HepG2 (cell line): ENCODE measurements around the gene TXN2. TPM values are rescaled to one million over a fixed set of nuclear protein-coding genes. Genes with fewer than 3 reads are reported as not detected.

Source experiments
- ATAC-seq: fragments of 200-7000 bp; cut with Tn5 transposase; 3 replicates; pipeline ENCODE4 v1.9.1; 2020; ENCODE audit warnings: mild to moderate bottlenecking, moderate library complexity
- BruUV-seq: library from RNA; stranded (reverse); fragments of 400-500 nt; replicated peaks from 2 replicates; lab custom pipeline; 2021; lab: Mats Ljungman, UMichigan
- CTCF ChIA-PET: fragments of 300-600 bp; formaldehyde crosslinking; extraction: SDS; loops from one replicate; lab custom pipeline; 2021; ENCODE audit warnings: low total read pairs, inconsistent platforms, low intra/inter-chr PET ratio; lab: Yijun Ruan, JAX
- POLR2A ChIA-PET: fragments of 350-600 bp; sonication (Branson Sonifier 250); formaldehyde crosslinking; loops from one replicate; lab custom pipeline; 2020; ENCODE audit warnings: antibody characterized with exemption, inconsistent platforms; lab: Yijun Ruan, JAX
- DNase-seq: peaks from one replicate; pipeline ENCODE4 v3.0.0-alpha.2; 2015; ENCODE audit warnings: low spot score
- FAIRE-seq: peaks from 3 replicates; lab custom pipeline; 2011; peaks lifted over from hg19 to GRCh38; lab: Jason Lieb, UNC
- H2AFZ ChIP-seq: one replicate; pipeline ENCODE4 v1.6.1; 2011; ENCODE audit warnings: low read length, inconsistent platforms
- H3K27ac ChIP-seq: fragments of 300-600 bp; 3 replicates; pipeline ENCODE4 v1.8.0; 2011; ENCODE audit warnings: mixed run types, mild to moderate bottlenecking, mixed read lengths, low read length, inconsistent platforms; ENCODE audit not compliant: insufficient read depth; ENCODE audit errors: extremely low read length
- H3K27me3 ChIP-seq, 2 experiments: fragments of 200-600 bp in 1 of 2; 2 replicates in 1 of 2; 3 replicates in 1 of 2; pipeline versions ENCODE4 v1.6.0 to v1.8.0; 2011; ENCODE audit warnings: low read length in 2 of 2, mild to moderate bottlenecking in 2 of 2, moderate library complexity in 2 of 2, inconsistent platforms in 1 of 2; ENCODE audit not compliant: insufficient read depth in 2 of 2, control insufficient read depth in 1 of 2
- H3K36me3 ChIP-seq, 2 experiments: fragments of 200-600 bp in 1 of 2; replicated peaks in 1 of 2; 2 replicates in 1 of 2; 3 replicates in 1 of 2; pipeline versions ENCODE4 v1.5.1 to v1.8.0; 2011; ENCODE audit warnings: low read length in 2 of 2, inconsistent platforms in 1 of 2; ENCODE audit not compliant: insufficient read depth in 2 of 2, control insufficient read depth in 1 of 2
- H3K4me1 ChIP-seq: 2 replicates; pipeline ENCODE4 v1.5.1; 2012; ENCODE audit warnings: low read length, inconsistent platforms; ENCODE audit not compliant: insufficient read depth
- H3K4me2 ChIP-seq: 2 replicates; pipeline ENCODE4 v1.6.0; 2011; ENCODE audit warnings: low read depth, low read length, inconsistent platforms
- H3K4me3 ChIP-seq, 3 experiments: fragments of 200-600 bp in 1 of 3; sonication (generic), shearing (Covaris generic) in 1 of 3; replicated peaks in 1 of 3; 2 replicates each; pipeline ENCODE4 v1.5.1; 2011 to 2016; ENCODE audit warnings: low read length in 3 of 3, inconsistent platforms in 2 of 3, low read depth in 2 of 3, mild to moderate bottlenecking in 2 of 3, control low read depth in 1 of 3, mixed read lengths in 1 of 3; ENCODE audit not compliant: insufficient read depth in 1 of 3
- H3K79me2 ChIP-seq: one replicate; pipeline ENCODE4 v1.6.1; 2011; ENCODE audit warnings: low read length, inconsistent platforms; ENCODE audit not compliant: insufficient read depth
- H3K9ac ChIP-seq: 2 replicates; pipeline ENCODE4 v1.6.0; 2011; ENCODE audit warnings: mild to moderate bottlenecking, low read depth, low read length, inconsistent platforms; ENCODE audit not compliant: insufficient read depth
- H3K9me3 ChIP-seq: 2 replicates; pipeline ENCODE4 v1.5.1; 2012; ENCODE audit warnings: mild to moderate bottlenecking, low read length
- H4K20me1 ChIP-seq: 2 replicates; pipeline ENCODE4 v1.6.0; 2011; ENCODE audit warnings: inconsistent platforms, mild to moderate bottlenecking, low read length, moderate library complexity; ENCODE audit not compliant: insufficient read depth
- CREB1 ChIP-seq, 2 experiments: fragments of 450-650 bp in 1 of 2; IDR thresholded peaks; 2 replicates each; pipeline ENCODE4 v1.6.1; 2016 to 2017; ENCODE audit warnings: control low read depth in 1 of 2, mild to moderate bottlenecking in 1 of 2, missing compliant biosample characterization in 1 of 2, missing genetic modification characterization in 1 of 2
- DR1 ChIP-seq: sonication (generic); formaldehyde crosslinking; IDR thresholded peaks from 2 replicates; pipeline ENCODE4 v1.8.0; 2021; ENCODE audit warnings: mild to moderate bottlenecking, missing genetic modification reagents, inconsistent platforms
- FOSL2 ChIP-seq: sonication (generic); formaldehyde crosslinking; IDR thresholded peaks from 2 replicates; pipeline ENCODE4 v1.4.0; 2020; ENCODE audit warnings: missing genetic modification reagents
- JUN ChIP-seq: sonication (generic); formaldehyde crosslinking; IDR thresholded peaks from 2 replicates; pipeline ENCODE4 v1.4.0; 2020; ENCODE audit warnings: mild to moderate bottlenecking, missing genetic modification reagents
- KMT2B ChIP-seq: IDR thresholded peaks from 2 replicates; pipeline ENCODE4 v1.6.1; 2016; ENCODE audit warnings: missing genetic modification reagents, missing compliant biosample characterization
- LCORL ChIP-seq, 2 experiments: fragments of 450-650 bp in 1 of 2; sonication (generic) in 1 of 2; formaldehyde crosslinking in 1 of 2; IDR thresholded peaks; 2 replicates each; pipeline versions ENCODE4 v1.5.0 to v1.6.1; 2017 to 2020; ENCODE audit warnings: antibody characterized with exemption in 1 of 2, missing genetic modification reagents in 1 of 2
- PATZ1 ChIP-seq: sonication (generic); formaldehyde crosslinking; IDR thresholded peaks from 2 replicates; pipeline ENCODE4 v1.4.0; 2020; ENCODE audit warnings: missing genetic modification reagents
- PHF5A ChIP-seq: IDR thresholded peaks from one replicate; pipeline ENCODE4 v1.6.1; 2018; ENCODE audit warnings: low read depth, missing genetic modification reagents; ENCODE audit not compliant: unreplicated experiment
- RCOR2 ChIP-seq: IDR thresholded peaks from 2 replicates; pipeline ENCODE4 v1.6.1; 2016; ENCODE audit warnings: missing biosample characterization, missing genetic modification reagents
- SKI ChIP-seq: fragments of 450-650 bp; IDR thresholded peaks from one replicate; pipeline ENCODE4 v1.6.1; 2018; ENCODE audit warnings: mild to moderate bottlenecking; ENCODE audit not compliant: partially characterized antibody
- TFAP4 ChIP-seq: sonication (generic); IDR thresholded peaks from 2 replicates; pipeline ENCODE4 v1.6.1; 2016; ENCODE audit warnings: low read depth, borderline replicate concordance
- ZNF10 ChIP-seq: sonication (generic); formaldehyde crosslinking; IDR thresholded peaks from 2 replicates; pipeline ENCODE4 v1.4.0; 2020; ENCODE audit warnings: mild to moderate bottlenecking, low read depth, missing genetic modification reagents, borderline replicate concordance
- ZNF678 ChIP-seq: sonication (generic); formaldehyde crosslinking; IDR thresholded peaks from 2 replicates; pipeline ENCODE4 v1.4.0; 2020; ENCODE audit warnings: mild to moderate bottlenecking, missing genetic modification reagents
- ZNF687 ChIP-seq: sonication (generic); formaldehyde crosslinking; IDR thresholded peaks from 2 replicates; pipeline ENCODE4 v1.5.1; 2020; ENCODE audit warnings: mild to moderate bottlenecking, missing genetic modification reagents, moderate library complexity
- WGBS: methylation state at CpG from one replicate; pipeline ENCODE4 v1.1.6; 2017; ENCODE audit warnings: low lambda C conversion rate; 5-methylcytosine and 5-hydroxymethylcytosine counted together
- in situ Hi-C: cut with HindIII; loops from 2 replicates; pipeline ENCODE4 v1.10.0; 2017; ENCODE audit warnings: low pct_unique_long_range_greater_than_20kb; ENCODE audit not compliant: extremely low pct_ligation_motif_present
- intact Hi-C: fragments of 100-400 bp; cut with micrococcal nuclease; formaldehyde crosslinking; loops from one replicate; pipeline ENCODE4 v1.10.0; 2022; ENCODE audit not compliant: unreplicated experiment
- polyA plus RNA-seq, 8 experiments: library from polyadenylated mRNA; depleted of rRNA in 3 of 8; stranded (reverse) in 7 of 8; unstranded in 1 of 8; fragments of >200 nt; fragmentation: Illumina TruSeq in 4 of 8; extraction: Trizol in 4 of 8; gene quantifications; 2 replicates each; pipeline versions ENCODE4 v1.2.1 to v1.2.3, GENCODE V29; 2011 to 2016; ENCODE audit warnings: low read depth in 4 of 8, missing spikeins in 1 of 8, mixed read lengths in 1 of 8; ENCODE audit not compliant: insufficient read depth in 1 of 8
- total RNA-seq, 5 experiments: library from RNA; depleted of rRNA; stranded (reverse); fragments of >200 nt; fragmentation: Illumina TruSeq; extraction: Trizol; gene quantifications; 2 replicates each; pipeline ENCODE4 v1.2.3, GENCODE V29; 2016; ENCODE audit warnings: low read depth in 1 of 5

Gene TXN2
- total and polyA plus RNA-seq, 2 of the 13 experiments (the other 11 are each of a cell fraction or from before 2014, with no cell fraction given), result 41.4 to 109 TPM

GRCh38 chr22:36439481-36440271, 41.8 kb downstream of the TXN2 start:
- in situ Hi-C loops (no loop called here), intact Hi-C loops (no loop called here)
- Histone ChIP-seq H3K9me3 (no peaks in the 10 kb centered on the region), H3K36me3 (no peaks in the 10 kb centered on the region), H2AFZ (no peak overlapping the region), H3K4me3 (peak overlapping the region in 1 of 3 experiments; percentile 25; a peak in 2 of 6 replicates), H3K4me1 (peaks cover 83% of the 10 kb centered on the region), H3K4me2 (peak overlapping the region; percentile 68), H3K27ac (peak overlapping the region; percentile 34), H4K20me1 (no peaks in the 10 kb centered on the region), H3K79me2 (no peaks in the 10 kb centered on the region), H3K27me3 (no peaks in the 10 kb centered on the region; a peak in 1 of 5 replicates), H3K9ac (peak overlapping the region; percentile 37)
- CTCF ChIA-PET, result no interaction called here
- ATAC-seq, result peak; percentile 45
- no peak for FAIRE-seq
- WGBS, result 52% methylated on average over 6 of the region's 6 CpGs
- BruUV-seq, result no TSS peak
- peak; percentile 53 for DNase-seq
- POLR2A ChIA-PET, result interaction anchor here (0.8 to 3.4 kb wide), 7 partner anchors 17 to 97 kb away, joined by 3 to 14 read pairs (median 4); partner anchors contain the start of gene MYH9
- TF ChIP-seq RCOR2 (CRISPR knock-in tag) (0 out of 2 replicates have a peak, but pooled peaks have one; percentile 13), DR1 (CRISPR knock-in tag) (no peak), PHF5A (CRISPR knock-in tag) (no peak), SKI (peak; percentile 28), CREB1 (IDR thresholded peaks at IDR 0.05) (no peak), CREB1 (CRISPR knock-in tag; IDR thresholded peaks at IDR 0.05) (no peak), FOSL2 (peak; percentile 95), KMT2B (CRISPR knock-in tag) (no peak), ZNF10 (CRISPR knock-in tag) (no peak), TFAP4 (peak; percentile 98), JUN (CRISPR knock-in tag) (peak; percentile 65; the same call in 1 of the 2 replicates), LCORL (IDR thresholded peaks at IDR 0.05) (no peak), LCORL (CRISPR knock-in tag; IDR thresholded peaks at IDR 0.05) (peak; percentile 75; the same call in 1 of the 2 replicates), ZNF687 (CRISPR knock-in tag) (peak; percentile 29; the same call in 1 of the 2 replicates), ZNF678 (CRISPR knock-in tag) (no peak), PATZ1 (peak; percentile 87)
